Tibial artery (tissue), 4 donors: ENCODE data around the gene NPIPB12.
A peak's percentile ranks its signal among the peaks of the same experiment; 100 is the strongest.
"Not testable (repeated sequence)": the region's sequence is repeated elsewhere in the genome, so short reads cannot be mapped to it uniquely, and the experiment has no call there.

Experiments
- DNase-seq, 2 donors: peaks; one replicate each; pipeline ENCODE4 v3.0.0-alpha.2; 2019
- H3K27ac ChIP-seq, 2 donors: fragments of 200-600 bp; sonication (generic) in 1 of 2; 1 replicate in 1 of 2; 2 replicates in 1 of 2; pipeline ENCODE4 v1.5.1; 2018 to 2019; ENCODE audit warnings: mild to moderate bottlenecking in 1 of 2
- H3K27me3 ChIP-seq, 2 donors: fragments of 200-600 bp; sonication (generic) in 1 of 2; one replicate each; pipeline versions ENCODE4 v1.5.1 to v1.6.0; 2016 to 2019
- H3K36me3 ChIP-seq, 3 donors: fragments of 200-600 bp; sonication (generic) in 2 of 3; one replicate each; pipeline ENCODE4 v1.5.1; 2016 to 2019; ENCODE audit warnings: mild to moderate bottlenecking in 2 of 3
- H3K4me1 ChIP-seq, 4 donors: fragments of 200-600 bp; sonication (generic) in 2 of 4; 1 replicate in 3 of 4; 2 replicates in 1 of 4; pipeline ENCODE4 v1.5.1; 2016 to 2019
- H3K4me3 ChIP-seq, 2 donors: fragments of 200-600 bp; sonication (generic) in 1 of 2; 1 replicate in 1 of 2; 2 replicates in 1 of 2; pipeline ENCODE4 v1.5.1; 2018 to 2019; ENCODE audit warnings: mild to moderate bottlenecking in 2 of 2
- H3K9me3 ChIP-seq, 3 donors: fragments of 200-600 bp; sonication (generic) in 1 of 3; one replicate each; pipeline ENCODE4 v1.5.1; 2016 to 2019
- intact Hi-C: fragments of 100-400 bp; cut with DNase I; formaldehyde crosslinking; loops from one replicate; pipeline ENCODE4 v1.15.0; 2023; ENCODE audit warnings: low total_unique reads

Gene NPIPB12

DNA sequence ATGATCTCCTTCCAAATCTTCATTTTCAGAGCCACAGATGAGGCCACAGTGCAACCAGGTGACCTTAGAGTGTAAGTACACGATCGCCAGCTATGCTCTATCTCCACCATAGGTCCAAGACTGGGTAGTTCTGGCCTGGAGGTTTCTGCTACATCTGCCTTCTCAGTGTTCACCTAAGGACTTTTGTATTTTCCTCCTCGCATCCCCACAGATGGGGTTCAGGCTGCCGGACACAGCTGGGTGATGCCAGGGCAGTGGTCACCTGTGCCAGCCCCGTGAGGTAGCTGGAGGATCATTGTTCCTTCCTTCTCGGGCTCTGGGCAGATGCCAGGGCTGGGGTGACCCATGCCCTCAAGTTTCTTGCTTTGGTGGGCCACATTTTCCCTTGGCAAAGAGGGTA, at the start of gene NPIPB12:
Gene NPIPB12 (minus strand): TSS at position 101 of the 400 bp plus-strand sequence.
- DNase-seq, intact Hi-C loops, H3K4me3 ChIP-seq, H3K27ac ChIP-seq, H3K9me3 ChIP-seq, H3K4me1 ChIP-seq, H3K27me3 ChIP-seq, H3K36me3 ChIP-seq: not testable (repeated sequence)

DNA sequence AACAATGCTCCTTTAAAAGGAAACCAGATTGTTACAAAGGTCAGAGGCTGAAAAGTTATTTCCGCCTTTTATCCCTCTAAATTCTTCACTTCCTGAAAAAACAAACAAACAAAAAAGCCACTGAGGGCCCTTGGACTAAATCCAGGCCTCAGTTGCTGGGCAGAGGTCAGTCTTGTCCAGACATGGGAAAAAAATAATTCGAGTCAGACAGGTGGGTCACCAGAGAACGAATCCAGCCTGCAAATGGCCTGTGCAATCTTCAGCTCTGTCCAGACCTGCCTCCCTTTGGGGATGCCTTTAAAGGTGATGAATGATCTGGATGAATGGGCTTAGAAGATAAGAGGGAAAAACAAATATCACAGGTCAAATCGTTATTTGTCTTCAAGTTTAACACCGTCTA, 15.3 kb upstream of the NPIPB12 start:
- H3K9me3 ChIP-seq, DNase-seq, H3K4me1 ChIP-seq, H3K4me3 ChIP-seq, H3K27me3 ChIP-seq, H3K27ac ChIP-seq, intact Hi-C loops, H3K36me3 ChIP-seq: not testable (repeated sequence)

DNA sequence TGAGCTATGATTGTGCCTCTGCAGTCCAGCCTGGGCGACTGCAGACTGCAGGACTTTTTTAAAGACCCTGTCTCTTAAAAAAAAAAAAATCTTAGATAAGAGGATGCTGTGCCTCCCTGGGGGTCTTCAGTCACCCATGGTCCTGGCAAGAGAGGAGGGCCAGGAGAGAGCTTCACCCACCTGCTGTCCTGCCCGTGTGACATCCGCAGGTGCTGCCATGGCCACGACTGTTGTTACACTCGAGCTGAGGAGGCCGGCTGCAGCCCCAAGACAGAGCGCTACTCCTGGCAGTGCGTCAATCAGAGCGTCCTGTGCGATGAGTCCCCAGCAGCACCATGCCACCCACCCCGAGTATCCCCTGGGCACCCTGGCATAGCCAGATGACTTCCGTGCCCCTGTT, 23.9 kb downstream of the NPIPB12 start:
- H3K4me3 ChIP-seq, H3K27me3 ChIP-seq, intact Hi-C loops, H3K4me1 ChIP-seq, H3K27ac ChIP-seq, H3K9me3 ChIP-seq, H3K36me3 ChIP-seq: not testable (repeated sequence)
- DNase-seq: peak; percentile 16 to 60

DNA sequence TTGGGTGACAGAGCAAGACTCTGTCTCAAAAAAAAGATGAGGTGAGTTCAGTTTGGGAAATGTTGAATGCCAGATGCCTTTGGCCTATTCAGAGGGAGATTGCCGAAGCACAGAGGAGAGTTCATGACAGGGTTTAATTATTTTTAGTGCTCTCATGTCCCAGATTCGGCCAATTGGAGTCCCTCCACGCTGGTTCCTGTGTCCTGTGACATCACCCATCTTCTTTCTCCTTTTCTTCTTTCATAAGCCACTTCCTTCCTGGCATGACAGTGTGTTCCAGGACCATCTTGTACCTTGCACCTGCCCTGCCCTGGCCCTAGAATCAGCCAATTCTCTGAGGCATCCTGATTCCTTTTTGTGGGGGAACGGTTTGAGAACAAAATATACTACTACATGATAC, 34.1 kb downstream of the NPIPB12 start:
- DNase-seq, H3K9me3 ChIP-seq, H3K27me3 ChIP-seq, H3K4me3 ChIP-seq, intact Hi-C loops, H3K4me1 ChIP-seq, H3K27ac ChIP-seq, H3K36me3 ChIP-seq: not testable (repeated sequence)

DNA sequence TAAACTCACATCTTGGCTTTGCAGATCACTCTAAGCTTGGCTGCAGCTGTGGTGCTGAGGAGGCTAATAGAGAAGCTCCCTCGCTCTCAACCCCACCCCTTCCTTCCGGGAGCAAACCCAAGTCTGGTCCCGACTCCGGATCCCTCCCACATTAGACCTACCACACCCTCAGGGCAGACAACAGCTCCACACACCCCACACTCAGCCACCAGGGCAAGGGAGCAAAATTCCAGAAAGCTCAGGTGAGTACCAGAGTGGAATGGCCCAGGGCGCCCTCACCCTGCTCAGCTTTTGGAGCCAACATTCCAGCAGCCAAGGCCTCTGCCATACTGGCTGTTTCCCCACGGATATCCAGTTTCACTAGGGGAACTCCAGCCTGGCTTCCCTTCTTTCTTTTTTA, 36.5 kb downstream of the NPIPB12 start:
- H3K4me1 ChIP-seq, intact Hi-C loops, H3K27me3 ChIP-seq, H3K36me3 ChIP-seq, H3K27ac ChIP-seq, H3K9me3 ChIP-seq, H3K4me3 ChIP-seq: not testable (repeated sequence)
- DNase-seq: peak; percentile 85 to 86

DNA sequence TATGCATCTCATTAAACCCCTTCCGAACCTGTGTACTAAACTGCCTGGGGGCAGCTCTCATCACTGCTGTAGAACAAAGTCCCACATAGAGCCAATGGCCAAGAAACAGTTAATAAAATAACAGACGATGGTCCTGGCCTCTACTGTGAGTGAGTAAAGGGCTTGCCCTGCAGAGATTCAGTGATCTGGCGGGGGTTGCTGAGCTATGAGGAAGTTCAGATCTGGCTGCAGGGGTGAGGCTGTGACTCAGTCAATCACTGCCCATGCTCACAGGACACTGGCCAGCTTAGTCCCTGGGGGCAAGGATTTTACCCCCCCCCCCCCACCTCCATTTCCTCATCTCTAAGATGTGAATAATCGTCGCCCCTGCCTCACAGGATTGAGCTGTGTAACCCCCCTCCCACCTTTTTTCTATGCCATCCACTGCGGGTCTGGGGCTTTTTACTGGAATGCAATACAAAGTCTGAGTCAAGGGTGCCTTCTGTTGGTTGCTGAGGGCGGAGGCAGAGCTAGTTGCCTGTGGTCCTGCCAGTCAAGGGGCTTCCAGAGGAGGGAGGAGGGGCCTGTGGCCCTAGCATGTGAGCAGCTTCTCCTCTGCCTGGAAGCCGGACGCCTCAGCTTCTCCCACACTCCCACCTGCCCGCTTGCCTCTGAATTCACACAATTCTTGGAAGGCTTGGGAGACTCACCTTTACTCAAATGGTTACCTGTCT, 38.4 kb downstream of the NPIPB12 start:
- H3K9me3 ChIP-seq, H3K36me3 ChIP-seq, DNase-seq, H3K27ac ChIP-seq, intact Hi-C loops, H3K4me1 ChIP-seq, H3K4me3 ChIP-seq, H3K27me3 ChIP-seq: not testable (repeated sequence)

DNA sequence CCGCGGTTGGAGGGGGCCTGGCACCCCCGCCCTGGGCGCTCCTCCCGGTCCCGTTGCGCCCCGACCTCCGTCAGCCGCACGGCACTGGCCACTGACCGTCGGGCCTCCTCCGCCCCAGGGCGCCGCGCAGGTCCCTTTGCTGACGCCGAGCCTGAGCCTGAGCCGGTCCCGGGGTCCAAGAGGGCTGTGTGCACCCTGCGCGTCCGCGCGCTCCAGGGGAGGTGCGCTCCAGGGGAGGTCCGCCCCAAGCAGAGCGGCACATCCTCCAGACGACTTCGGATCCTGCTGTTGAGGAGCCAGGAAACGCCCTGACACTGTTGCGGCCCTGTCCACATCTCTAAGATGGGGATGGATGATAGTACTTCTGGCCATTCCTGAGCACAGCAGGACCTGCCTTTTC, 39.3 kb downstream of the NPIPB12 start:
- DNase-seq, H3K36me3 ChIP-seq, H3K9me3 ChIP-seq, H3K27me3 ChIP-seq, H3K4me1 ChIP-seq, intact Hi-C loops, H3K27ac ChIP-seq, H3K4me3 ChIP-seq: not testable (repeated sequence)

DNA sequence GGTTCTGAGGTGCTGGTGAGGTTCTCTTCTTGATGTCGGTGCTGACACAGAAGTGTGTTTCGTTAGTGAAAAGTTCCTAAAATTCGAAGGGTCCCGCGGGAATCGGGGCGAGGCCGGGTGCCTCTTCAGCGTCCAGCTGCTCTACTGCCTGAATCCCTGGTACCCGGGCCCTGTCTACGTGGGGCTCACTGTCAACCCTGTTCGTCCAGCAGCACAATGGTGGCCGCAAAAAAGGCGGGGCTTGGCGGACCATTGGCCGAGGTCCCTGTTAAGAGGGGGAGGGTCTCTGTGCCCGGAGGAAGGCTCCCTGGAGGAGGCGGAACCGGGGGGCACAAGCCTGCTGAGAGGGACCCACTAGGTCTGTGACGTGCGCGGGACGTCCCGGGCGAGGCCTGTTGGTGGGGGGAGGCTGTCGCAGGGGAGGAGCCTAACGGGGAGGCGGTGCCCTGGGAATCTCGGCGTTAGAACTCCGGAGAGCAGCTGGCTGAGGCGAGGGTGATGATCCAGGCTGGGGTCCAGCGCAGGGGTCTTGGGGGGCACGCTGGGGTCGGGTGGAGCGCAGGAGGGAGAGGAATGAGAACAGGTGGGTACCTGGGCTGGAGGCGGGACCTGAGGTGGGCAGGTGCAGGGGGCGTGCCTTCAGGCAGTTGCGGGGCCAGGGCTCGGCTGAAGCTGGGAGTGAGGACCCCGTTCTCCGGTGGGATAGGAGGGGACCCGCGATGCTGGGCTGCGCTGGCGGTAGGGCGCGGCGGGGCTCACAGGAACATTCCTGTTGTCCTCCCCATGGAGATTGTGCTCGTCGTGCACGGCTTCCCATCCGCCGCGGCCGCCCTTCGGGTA, 40.0 kb downstream of the NPIPB12 start:
- intact Hi-C loops, H3K27me3 ChIP-seq, H3K36me3 ChIP-seq, H3K4me3 ChIP-seq, H3K4me1 ChIP-seq, H3K9me3 ChIP-seq, H3K27ac ChIP-seq, DNase-seq: not testable (repeated sequence)

DNA sequence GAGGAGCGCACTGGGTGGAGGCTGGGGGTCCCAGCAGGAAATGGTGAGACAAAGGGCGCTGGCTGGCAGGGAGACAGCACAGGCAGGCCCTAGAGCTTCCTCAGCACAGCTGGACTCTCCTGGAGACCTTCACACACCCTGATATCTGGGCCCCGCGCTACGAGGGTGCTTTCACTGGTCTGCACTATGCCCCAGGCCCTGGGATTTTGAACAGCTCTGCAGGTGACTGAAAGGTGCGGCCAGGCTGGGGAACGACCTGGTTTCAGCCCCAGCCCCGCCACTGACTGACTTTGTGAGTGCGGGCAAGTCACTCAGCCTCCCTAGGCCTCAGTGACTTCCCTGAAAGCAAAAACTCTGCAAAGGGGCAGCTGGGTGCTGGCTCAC, 45.6 kb downstream of the NPIPB12 start:
- H3K27ac ChIP-seq, H3K4me1 ChIP-seq, H3K9me3 ChIP-seq, H3K27me3 ChIP-seq, H3K36me3 ChIP-seq, intact Hi-C loops, H3K4me3 ChIP-seq, DNase-seq: not testable (repeated sequence)

DNA sequence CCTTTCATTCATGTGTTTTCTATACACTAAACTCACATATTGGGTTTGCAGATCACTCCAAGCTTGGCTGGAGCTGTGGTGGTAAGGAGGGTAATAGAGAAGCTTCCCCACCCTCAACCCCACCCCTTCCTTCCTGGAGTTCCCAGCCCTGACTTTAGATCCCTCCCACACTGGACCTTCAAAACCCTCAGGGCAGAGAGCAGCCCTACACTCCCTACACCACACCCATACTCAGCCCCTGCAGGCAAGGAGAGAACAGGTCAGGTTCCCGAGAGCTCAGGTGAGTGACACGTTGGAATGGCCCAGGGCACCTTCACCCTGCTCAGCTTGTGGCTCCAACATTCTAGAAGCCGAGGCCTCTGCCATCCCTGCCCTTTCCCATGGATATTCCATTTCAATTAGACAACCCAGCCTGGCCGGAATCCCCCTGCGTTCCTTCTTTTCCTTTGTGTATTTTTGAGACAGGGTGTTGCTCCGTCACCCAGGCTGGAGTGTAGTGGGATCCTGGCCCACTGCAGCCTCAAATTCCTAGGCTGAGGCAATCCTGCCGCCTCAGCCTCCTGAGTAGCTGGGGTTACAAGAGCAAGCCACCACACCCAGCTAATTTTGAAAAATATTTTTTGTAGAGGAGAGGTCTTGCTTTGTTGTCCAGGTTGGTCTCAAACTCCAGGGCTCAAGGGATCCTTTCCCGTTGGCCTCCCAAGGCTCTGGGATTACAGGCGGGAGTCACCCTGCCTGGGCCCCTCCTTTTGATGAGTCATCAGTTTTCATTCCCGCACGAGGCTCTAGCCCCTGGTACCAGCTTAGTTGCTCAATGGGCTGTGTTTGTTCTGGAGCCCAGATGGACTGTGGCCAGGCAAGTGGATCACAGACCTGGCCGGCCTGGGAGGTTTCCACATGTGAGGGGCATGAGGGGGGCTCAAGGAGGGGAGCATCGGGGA, 46.2 kb downstream of the NPIPB12 start, which contains the start of gene SULT1A4:
Gene SULT1A4 (plus strand): TSS at position 208 of the 941 bp plus-strand sequence. CDS start 1,473 bp downstream, outside the sequence.
- H3K4me3 ChIP-seq, DNase-seq, H3K9me3 ChIP-seq, intact Hi-C loops, H3K4me1 ChIP-seq, H3K36me3 ChIP-seq, H3K27ac ChIP-seq, H3K27me3 ChIP-seq: not testable (repeated sequence)

DNA sequence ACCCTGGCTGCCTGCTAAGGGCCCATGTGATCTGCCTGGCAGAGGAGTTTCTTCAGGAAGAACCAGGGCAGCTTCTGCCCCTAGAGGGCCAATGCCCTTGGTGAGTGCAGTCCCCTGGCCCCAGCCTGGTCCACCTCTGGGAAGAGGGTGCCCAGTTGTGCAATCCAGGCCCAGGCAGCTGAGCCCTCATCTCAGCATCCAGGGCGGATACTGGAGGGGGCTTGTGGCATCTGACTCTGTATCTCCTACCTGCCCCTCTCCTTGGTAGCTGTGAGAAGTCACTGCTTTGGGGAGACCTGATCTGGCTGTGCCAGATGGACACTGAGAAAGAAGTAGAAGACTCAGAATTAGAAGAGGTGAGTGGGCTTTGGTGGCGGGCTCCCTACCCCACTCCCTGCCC, 48.5 kb downstream of the NPIPB12 start:
- intact Hi-C loops, H3K27me3 ChIP-seq, DNase-seq, H3K27ac ChIP-seq, H3K9me3 ChIP-seq, H3K36me3 ChIP-seq, H3K4me1 ChIP-seq, H3K4me3 ChIP-seq: not testable (repeated sequence)

DNA sequence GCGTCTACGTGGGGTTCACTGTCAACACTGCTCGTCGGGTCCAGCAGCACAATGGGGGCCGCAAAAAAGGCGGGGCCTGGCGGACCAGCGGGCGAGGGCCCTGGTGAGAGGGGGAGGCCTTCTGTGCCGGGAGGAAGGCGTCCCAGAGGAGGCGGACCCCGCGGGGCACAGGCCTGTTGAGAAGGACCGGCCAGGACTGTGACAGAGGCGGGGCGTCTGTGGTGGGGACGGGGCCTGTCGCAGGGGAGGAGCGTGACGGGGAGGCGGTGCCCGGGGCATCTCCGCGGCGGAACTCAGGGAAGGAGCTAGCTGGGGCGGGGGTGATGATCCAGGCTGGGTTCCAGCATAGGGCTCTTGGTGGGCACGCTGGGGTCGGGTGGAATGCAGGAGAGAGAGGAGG, 51.4 kb downstream of the NPIPB12 start:
- H3K27me3 ChIP-seq, intact Hi-C loops, H3K4me3 ChIP-seq, H3K4me1 ChIP-seq, H3K36me3 ChIP-seq, H3K27ac ChIP-seq, H3K9me3 ChIP-seq, DNase-seq: not testable (repeated sequence)

DNA sequence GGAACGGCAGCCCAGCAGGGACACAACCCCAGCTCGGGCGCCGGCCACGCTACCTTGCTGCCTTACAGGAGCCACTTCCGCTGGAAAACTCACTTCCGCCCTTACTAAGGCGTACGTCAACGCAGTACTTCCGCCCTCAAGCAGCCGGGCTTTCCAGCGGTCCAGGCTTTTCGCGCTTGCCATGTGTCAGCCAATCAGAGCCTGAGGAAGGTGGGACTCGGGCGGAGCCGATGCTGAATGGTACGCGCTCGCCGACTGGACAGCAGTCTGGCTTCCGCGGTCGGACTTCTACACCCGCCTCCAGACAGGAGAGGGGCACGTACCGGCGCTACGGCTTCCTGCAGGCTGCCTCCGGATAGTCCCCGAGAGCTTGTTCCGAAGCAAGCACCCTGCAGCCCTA, 51.9 kb downstream of the NPIPB12 start, which contains the start of the genes BOLA2 and SLX1B:
Gene BOLA2 (minus strand): TSS at position 83 of the 400 bp plus-strand sequence. CDS start 98 bp downstream, outside the sequence.
Gene SLX1B (plus strand): TSS at position 265 of the 400 bp plus-strand sequence.
- H3K9me3 ChIP-seq, intact Hi-C loops: not testable (repeated sequence)

More for the DNA sequence above, 51.9 kb downstream of the NPIPB12 start, which contains the start of the genes BOLA2 and SLX1B:
- not testable (repeated sequence) for H3K36me3 ChIP-seq, H3K4me1 ChIP-seq, H3K27me3 ChIP-seq, H3K27ac ChIP-seq, H3K4me3 ChIP-seq, DNase-seq
